Psoas muscle (tissue), 8 donors: ENCODE results near the gene SAP30BP. TPM values are rescaled to one million over a fixed set of nuclear protein-coding genes. Genes with fewer than 3 reads are reported as not detected.

Source experiments
- ATAC-seq, 4 donors: fragments of 200-7000 bp; cut with Tn5 transposase; one replicate each; pipeline ENCODE4 v1.9.1; 2020; ENCODE audit warnings: moderate library complexity in 3 of 4, mild to moderate bottlenecking in 2 of 4
- DNase-seq, 2 donors: peaks; one replicate each; pipeline ENCODE4 v3.0.0-alpha.2; 2020
- H3K27ac ChIP-seq: fragments of 200-600 bp; one replicate; pipeline ENCODE4 v1.8.0; 2022
- H3K27me3 ChIP-seq, 3 donors: fragments of 200-600 bp in 1 of 3; one replicate each; pipeline versions ENCODE4 v1.6.1 to v1.8.0; 2013 to 2022; ENCODE audit warnings: low read length in 2 of 3, mild to moderate bottlenecking in 2 of 3, moderate library complexity in 1 of 3; ENCODE audit not compliant: insufficient read depth in 3 of 3
- H3K36me3 ChIP-seq, 2 donors: fragments of 200-600 bp in 1 of 2; one replicate each; pipeline versions ENCODE4 v1.6.1 to v1.8.0; 2013 to 2022; ENCODE audit warnings: low read depth in 1 of 2, mild to moderate bottlenecking in 1 of 2, moderate library complexity in 1 of 2; ENCODE audit not compliant: insufficient read depth in 1 of 2
- H3K4me1 ChIP-seq: fragments of 200-600 bp; one replicate; pipeline ENCODE4 v1.8.0; 2022
- H3K4me3 ChIP-seq: fragments of 200-600 bp; one replicate; pipeline ENCODE4 v1.8.0; 2022; ENCODE audit warnings: mild to moderate bottlenecking
- H3K9me3 ChIP-seq: fragments of 200-600 bp; one replicate; pipeline ENCODE4 v1.8.0; 2022
- WGBS, 3 donors: extraction: QIAGEN DNeasy Blood & Tissue Kit; methylation state at CpG; one replicate each; pipeline versions ENCODE4 v1.1.6 to v1.1.7; 2013; 5-methylcytosine and 5-hydroxymethylcytosine counted together
- intact Hi-C, 2 donors: fragments of 100-400 bp; cut with DNase I; formaldehyde crosslinking; loops; one replicate each; pipeline versions ENCODE4 v1.11.0 to v1.14.2; 2022
- polyA plus RNA-seq, 3 donors: library from polyadenylated mRNA; stranded (reverse); fragments of 200-250 nt; gene quantifications; one replicate each; pipeline ENCODE4 v1.2.3, GENCODE V29; 2013
- total RNA-seq, 4 donors: library from RNA; stranded (reverse); fragmentation: NEBNext Ultra II Directional in 2 of 4; extraction: Animal tissue kit (Norgen Biotek cat#: 25700) in 2 of 4; gene quantifications; one replicate each; pipeline versions ENCODE4 v1.2.1 to v1.2.4, GENCODE V29; 2021 to 2023
- TF ChIP-seq, protein P1 (sequence below): fragments of 200-600 bp; IDR thresholded peaks from one replicate; pipeline ENCODE4 v1.8.0; 2022; ENCODE audit warnings: antibody characterized with exemption
- donor health status: healthy with polysubstance abuse.
- donor health status: DM: no; HTN: no; CAD: no; lungs with moderate emphysema.
- donor health status: Bipolar disorder and iron deficiency.
- donor health status: healthy.
- donor health status: DM: yes; HTN: yes; CAD: no.
- donor health status: DM: no; HTN: no; CAD: no.
- donor health status: DM: no; HTN: no; CAD: no.
- donor health status: DM: yes; HTN: yes; CAD: no.

Gene SAP30BP
- total and polyA plus RNA-seq, 7 donors: 40.9 to 123 (median 68.5) TPM

DNA sequence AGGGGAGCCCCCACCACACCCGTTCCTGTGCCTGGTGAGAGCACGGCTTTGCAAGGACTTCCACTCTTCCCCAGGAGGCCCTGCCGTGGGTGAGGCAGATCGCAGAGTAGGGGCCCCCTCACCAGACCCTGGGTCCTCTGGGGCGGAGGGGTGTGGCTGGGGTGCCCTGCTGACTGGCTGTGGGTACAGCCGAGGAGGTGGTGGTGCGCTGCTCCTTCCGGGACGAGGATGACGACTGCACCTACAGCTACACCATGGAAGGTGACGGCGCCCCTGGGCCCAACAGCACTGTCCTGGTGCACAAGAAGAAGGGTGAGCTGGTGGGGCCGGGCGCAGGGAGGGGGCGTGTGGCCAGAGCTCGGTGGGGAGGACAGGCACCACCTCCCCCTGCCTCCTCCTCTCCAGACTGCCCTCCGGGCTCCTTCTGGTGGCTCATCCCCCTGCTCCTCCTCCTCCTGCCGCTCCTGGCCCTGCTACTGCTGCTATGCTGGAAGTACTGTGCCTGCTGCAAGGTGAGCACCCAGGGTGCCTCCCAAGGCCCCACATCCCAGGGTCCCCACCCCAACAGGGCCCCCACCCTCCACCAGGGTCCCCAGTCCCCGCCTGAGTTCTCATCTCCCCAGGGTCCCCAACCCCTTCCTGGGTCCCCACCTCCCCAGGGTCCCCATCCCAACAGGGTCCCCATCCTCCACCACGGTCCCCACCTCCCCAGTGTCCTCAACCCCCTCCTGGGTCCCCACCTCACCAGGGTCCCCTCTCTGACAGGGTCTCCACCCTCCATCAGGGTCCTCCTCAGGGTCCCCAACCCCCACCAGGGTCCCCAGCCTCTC is 70.2 kb downstream of the SAP30BP start:
- Histone ChIP-seq H3K9me3 (no peaks in the 10 kb centered on the region), H3K4me1 (no peaks in the 10 kb centered on the region), H3K27ac (no peak overlapping the region), H3K27me3 (no peaks in the 10 kb centered on the region), H3K4me3 (no peak overlapping the region), H3K36me3 (no peaks in the 10 kb centered on the region)
- no peak for ATAC-seq
- TF ChIP-seq, protein P1, sequence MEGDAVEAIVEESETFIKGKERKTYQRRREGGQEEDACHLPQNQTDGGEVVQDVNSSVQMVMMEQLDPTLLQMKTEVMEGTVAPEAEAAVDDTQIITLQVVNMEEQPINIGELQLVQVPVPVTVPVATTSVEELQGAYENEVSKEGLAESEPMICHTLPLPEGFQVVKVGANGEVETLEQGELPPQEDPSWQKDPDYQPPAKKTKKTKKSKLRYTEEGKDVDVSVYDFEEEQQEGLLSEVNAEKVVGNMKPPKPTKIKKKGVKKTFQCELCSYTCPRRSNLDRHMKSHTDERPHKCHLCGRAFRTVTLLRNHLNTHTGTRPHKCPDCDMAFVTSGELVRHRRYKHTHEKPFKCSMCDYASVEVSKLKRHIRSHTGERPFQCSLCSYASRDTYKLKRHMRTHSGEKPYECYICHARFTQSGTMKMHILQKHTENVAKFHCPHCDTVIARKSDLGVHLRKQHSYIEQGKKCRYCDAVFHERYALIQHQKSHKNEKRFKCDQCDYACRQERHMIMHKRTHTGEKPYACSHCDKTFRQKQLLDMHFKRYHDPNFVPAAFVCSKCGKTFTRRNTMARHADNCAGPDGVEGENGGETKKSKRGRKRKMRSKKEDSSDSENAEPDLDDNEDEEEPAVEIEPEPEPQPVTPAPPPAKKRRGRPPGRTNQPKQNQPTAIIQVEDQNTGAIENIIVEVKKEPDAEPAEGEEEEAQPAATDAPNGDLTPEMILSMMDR: no peak
- 73 to 76% (median 74%) methylated on average over 15 to 20 of the region's 20 CpGs for WGBS, 3 donors
- no peak for DNase-seq
- intact Hi-C loops: loop anchor here in 1 of 2 donors (10.0 kb wide), 1 partner anchor 393 kb away; no protein-coding TSS in a partner anchor

DNA sequence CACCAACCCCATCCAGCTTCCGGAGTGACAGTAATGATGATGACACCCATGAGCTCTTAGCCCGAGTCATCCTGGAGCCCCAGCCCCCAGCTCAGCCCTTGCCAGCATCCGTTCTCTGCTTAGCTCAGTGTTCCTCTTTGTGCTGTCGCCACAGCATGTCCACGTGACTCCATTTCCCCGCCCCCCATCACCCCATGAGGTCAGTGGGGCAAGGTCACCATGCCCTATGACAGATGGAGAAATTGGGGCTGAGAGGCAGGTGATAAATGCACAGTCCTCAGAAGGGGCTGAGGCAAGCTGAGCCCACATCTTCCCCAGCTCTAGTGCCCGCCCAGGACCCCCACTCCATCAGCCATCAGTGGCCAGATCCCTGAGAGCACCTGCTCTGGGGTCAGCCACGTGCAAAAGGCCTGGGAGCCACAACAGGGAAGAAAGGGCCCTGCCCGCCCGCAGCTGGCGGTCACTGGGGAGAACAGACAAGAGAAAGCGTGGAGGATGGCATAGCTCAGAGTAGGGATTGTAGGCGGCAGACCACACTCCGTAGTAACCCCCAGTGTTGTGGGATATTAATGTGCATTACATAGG is 71.2 kb downstream of the SAP30BP start:
- H3K4me1 ChIP-seq: no peaks in the 10 kb centered on the region
- no peak overlapping the region for H3K4me3 ChIP-seq
- ATAC-seq (peak in 3 of 4 donors; percentile 34 to 54 (median 44)), DNase-seq (peak in 1 of 2 donors; percentile 44)
- H3K9me3 ChIP-seq: no peaks in the 10 kb centered on the region
- TF ChIP-seq, protein P1: no peak
- intact Hi-C loops: loop anchor here in 1 of 2 donors (10.0 kb wide), 1 partner anchor 394 kb away; no protein-coding TSS in a partner anchor
- 43 to 53% (median 51%) methylated on average over 14 of the region's 14 CpGs for WGBS, 3 donors
- no peak overlapping the region for H3K27ac ChIP-seq
- no peaks in the 10 kb centered on the region for H3K27me3 ChIP-seq
- H3K36me3 ChIP-seq: no peaks in the 10 kb centered on the region

DNA sequence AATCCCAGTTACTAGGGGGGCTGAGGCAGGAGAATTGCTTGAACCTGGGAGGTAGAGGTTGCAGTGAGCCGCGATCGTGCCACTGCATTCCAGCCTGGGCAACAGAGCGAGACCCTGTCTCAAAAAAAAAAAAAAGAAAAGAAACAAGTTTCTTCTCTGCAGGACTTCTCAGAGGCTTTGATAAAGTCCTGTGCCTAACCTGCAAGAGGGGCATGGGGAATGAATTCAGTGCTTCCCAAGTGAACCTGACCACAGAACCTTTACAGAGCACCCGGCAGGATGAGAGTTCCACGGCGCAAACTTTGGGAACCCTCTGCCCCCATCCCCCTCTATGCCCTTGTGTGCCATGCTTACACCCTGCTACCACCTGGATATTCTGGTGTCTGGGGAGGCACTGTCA is 72.0 kb downstream of the SAP30BP start:
- TF ChIP-seq, protein P1: no peak
- Histone ChIP-seq H3K27me3 (no peaks in the 10 kb centered on the region), H3K27ac (no peak overlapping the region), H3K4me3 (no peak overlapping the region), H3K4me1 (no peaks in the 10 kb centered on the region), H3K36me3 (no peaks in the 10 kb centered on the region), H3K9me3 (no peaks in the 10 kb centered on the region)
- intact Hi-C loops: loop anchor here in 1 of 2 donors (10.0 kb wide), 1 partner anchor 394 kb away; no protein-coding TSS in a partner anchor
- DNase-seq (no peak), ATAC-seq (no peak)
- 91 to 95% (median 92%) methylated on average over 7 of the region's 7 CpGs for whole genome bisulfite sequencing, 3 donors

DNA sequence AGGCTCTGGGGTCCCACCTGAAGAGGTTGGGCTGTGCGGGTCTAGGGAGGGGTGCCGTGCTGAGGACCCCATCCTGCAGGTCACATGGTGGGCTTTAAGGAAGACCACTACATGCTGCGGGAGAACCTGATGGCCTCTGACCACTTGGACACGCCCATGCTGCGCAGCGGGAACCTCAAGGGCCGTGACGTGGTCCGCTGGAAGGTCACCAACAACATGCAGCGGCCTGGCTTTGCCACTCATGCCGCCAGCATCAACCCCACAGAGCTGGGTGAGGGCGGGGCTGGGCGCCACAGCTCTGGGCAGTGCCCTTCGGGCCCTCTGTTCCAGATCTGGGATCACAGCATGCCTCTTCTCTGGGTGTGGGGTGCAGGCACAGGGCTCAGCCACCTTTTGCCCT is 72.7 kb downstream of the SAP30BP start:
- intact Hi-C loops: loop anchor here in 1 of 2 donors (10.0 kb wide), 1 partner anchor 395 kb away; no protein-coding TSS in a partner anchor
- no peak for ATAC-seq
- 83 to 91% (median 87%) methylated on average over 14 of the region's 14 CpGs for WGBS, 3 donors
- no peaks in the 10 kb centered on the region for H3K27me3 ChIP-seq
- H3K4me3 ChIP-seq: no peak overlapping the region
- TF ChIP-seq, protein P1: no peak
- H3K9me3 ChIP-seq: no peaks in the 10 kb centered on the region
- H3K4me1 ChIP-seq: no peaks in the 10 kb centered on the region
- H3K36me3 ChIP-seq: no peaks in the 10 kb centered on the region
- DNase-seq: no peak
- no peak overlapping the region for H3K27ac ChIP-seq
